HepG2 (cell line): ENCODE data around the gene RARA. TPM values are rescaled to one million over a fixed set of nuclear protein-coding genes. Genes with fewer than 3 reads are reported as not detected.

Experiments used
- PAX8 ChIP-seq: sonication (generic); formaldehyde crosslinking; IDR thresholded peaks from 2 replicates; pipeline ENCODE4 v1.8.0; 2022; ENCODE audit warnings: mild to moderate bottlenecking, missing genetic modification reagents, borderline replicate concordance
- ZNF281 ChIP-seq: sonication (generic); formaldehyde crosslinking; IDR thresholded peaks from 2 replicates; pipeline ENCODE4 v1.4.0; 2020; ENCODE audit warnings: missing genetic modification reagents, borderline replicate concordance
- polyA plus RNA-seq, 8 experiments: library from polyadenylated mRNA; depleted of rRNA in 3 of 8; stranded (reverse) in 7 of 8; unstranded in 1 of 8; fragments of >200 nt; fragmentation: Illumina TruSeq in 4 of 8; extraction: Trizol in 4 of 8; gene quantifications; 2 replicates each; pipeline versions ENCODE4 v1.2.1 to v1.2.3, GENCODE V29; 2011 to 2016; ENCODE audit warnings: low read depth in 4 of 8, missing spikeins in 1 of 8, mixed read lengths in 1 of 8; ENCODE audit not compliant: insufficient read depth in 1 of 8
- total RNA-seq, 5 experiments: library from RNA; depleted of rRNA; stranded (reverse); fragments of >200 nt; fragmentation: Illumina TruSeq; extraction: Trizol; gene quantifications; 2 replicates each; pipeline ENCODE4 v1.2.3, GENCODE V29; 2016; ENCODE audit warnings: low read depth in 1 of 5
- TF ChIP-seq, protein P1 (sequence below): sonication (generic); formaldehyde crosslinking; IDR thresholded peaks from one replicate; pipeline ENCODE4 v1.5.1; 2020; ENCODE audit warnings: mild to moderate bottlenecking, missing genetic modification reagents; ENCODE audit errors: not compliant biosample characterization

The RARA gene
- total and polyA plus RNA-seq, 2 of the 13 experiments (the other 11 are each of a cell fraction or from before 2014, with no cell fraction given), result 6.4 to 8.6 TPM

- TF ChIP-seq, protein P1, sequence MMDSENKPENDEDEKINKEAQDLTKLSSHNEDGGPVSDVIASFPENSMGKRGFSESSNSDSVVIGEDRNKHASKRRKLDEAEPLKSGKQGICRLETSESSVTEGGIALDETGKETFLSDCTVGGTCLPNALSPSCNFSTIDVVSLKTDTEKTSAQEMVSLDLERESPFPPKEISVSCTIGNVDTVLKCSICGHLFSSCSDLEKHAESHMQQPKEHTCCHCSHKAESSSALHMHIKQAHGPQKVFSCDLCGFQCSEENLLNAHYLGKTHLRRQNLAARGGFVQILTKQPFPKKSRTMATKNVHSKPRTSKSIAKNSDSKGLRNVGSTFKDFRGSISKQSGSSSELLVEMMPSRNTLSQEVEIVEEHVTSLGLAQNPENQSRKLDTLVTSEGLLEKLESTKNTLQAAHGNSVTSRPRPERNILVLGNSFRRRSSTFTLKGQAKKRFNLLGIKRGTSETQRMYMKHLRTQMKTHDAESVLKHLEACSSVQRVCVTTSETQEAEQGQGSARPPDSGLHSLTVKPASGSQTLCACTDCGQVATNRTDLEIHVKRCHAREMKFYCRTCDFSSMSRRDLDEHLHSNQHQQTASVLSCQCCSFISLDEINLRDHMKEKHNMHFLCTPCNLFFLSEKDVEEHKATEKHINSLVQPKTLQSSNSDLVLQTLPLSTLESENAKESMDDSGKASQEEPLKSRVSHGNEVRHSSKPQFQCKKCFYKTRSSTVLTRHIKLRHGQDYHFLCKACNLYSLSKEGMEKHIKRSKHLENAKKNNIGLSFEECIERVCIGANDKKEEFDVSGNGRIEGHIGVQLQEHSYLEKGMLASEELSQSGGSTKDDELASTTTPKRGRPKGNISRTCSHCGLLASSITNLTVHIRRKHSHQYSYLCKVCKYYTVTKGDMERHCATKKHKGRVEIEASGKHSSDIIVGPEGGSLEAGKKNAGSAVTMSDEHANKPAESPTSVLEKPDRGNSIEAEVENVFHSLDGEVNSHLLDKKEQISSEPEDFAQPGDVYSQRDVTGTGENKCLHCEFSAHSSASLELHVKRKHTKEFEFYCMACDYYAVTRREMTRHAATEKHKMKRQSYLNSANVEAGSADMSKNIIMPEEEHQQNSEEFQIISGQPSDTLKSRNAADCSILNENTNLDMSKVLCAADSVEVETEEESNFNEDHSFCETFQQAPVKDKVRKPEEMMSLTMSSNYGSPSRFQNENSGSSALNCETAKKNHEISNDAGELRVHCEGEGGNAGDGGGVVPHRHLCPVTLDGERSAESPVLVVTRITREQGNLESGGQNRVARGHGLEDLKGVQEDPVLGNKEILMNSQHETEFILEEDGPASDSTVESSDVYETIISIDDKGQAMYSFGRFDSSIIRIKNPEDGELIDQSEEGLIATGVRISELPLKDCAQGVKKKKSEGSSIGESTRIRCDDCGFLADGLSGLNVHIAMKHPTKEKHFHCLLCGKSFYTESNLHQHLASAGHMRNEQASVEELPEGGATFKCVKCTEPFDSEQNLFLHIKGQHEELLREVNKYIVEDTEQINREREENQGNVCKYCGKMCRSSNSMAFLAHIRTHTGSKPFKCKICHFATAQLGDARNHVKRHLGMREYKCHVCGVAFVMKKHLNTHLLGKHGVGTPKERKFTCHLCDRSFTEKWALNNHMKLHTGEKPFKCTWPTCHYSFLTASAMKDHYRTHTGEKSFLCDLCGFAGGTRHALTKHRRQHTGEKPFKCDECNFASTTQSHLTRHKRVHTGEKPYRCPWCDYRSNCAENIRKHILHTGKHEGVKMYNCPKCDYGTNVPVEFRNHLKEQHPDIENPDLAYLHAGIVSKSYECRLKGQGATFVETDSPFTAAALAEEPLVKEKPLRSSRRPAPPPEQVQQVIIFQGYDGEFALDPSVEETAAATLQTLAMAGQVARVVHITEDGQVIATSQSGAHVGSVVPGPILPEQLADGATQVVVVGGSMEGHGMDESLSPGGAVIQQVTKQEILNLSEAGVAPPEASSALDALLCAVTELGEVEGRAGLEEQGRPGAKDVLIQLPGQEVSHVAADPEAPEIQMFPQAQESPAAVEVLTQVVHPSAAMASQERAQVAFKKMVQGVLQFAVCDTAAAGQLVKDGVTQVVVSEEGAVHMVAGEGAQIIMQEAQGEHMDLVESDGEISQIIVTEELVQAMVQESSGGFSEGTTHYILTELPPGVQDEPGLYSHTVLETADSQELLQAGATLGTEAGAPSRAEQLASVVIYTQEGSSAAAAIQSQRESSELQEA (CRISPR knock-in tag), result no peak
- TF ChIP-seq PAX8 (CRISPR knock-in tag) (no peak), ZNF281 (CRISPR knock-in tag) (no peak)
Observed at GRCh38 chr17:40347319-40348135, 38.5 kb downstream of the RARA start (continued).
